HUES6 (cell line): Measurements from ENCODE around the gene LMF2.
A peak's percentile ranks its signal among the peaks of the same experiment; 100 is the strongest.
"Not testable (repeated sequence)": the region's sequence is repeated elsewhere in the genome, so short reads cannot be mapped to it uniquely, and the experiment has no call there.

Experiments used
- H3K27ac ChIP-seq: 2 replicates; pipeline ENCODE4 v1.7.0; 2013; ENCODE audit warnings: low read depth, mild to moderate bottlenecking, low read length, inconsistent platforms
- H3K27me3 ChIP-seq: 2 replicates; pipeline ENCODE4 v1.6.1; 2013; ENCODE audit warnings: low read length; ENCODE audit not compliant: control insufficient read depth, insufficient read depth
- H3K36me3 ChIP-seq: 2 replicates; pipeline ENCODE4 v1.6.1; 2013; ENCODE audit warnings: low read length; ENCODE audit not compliant: control insufficient read depth, insufficient read depth
- H3K4me1 ChIP-seq: 2 replicates; pipeline ENCODE4 v1.6.1; 2013; ENCODE audit warnings: low read length; ENCODE audit not compliant: control insufficient read depth, insufficient read depth
- H3K4me3 ChIP-seq: 2 replicates; pipeline ENCODE4 v1.5.1; 2013; ENCODE audit warnings: low read depth, low read length
- H3K9ac ChIP-seq: one replicate; pipeline ENCODE4 v1.6.1; 2013; ENCODE audit warnings: mild to moderate bottlenecking, low read length
- H3K9me3 ChIP-seq: 2 replicates; pipeline ENCODE4 v1.6.1; 2013; ENCODE audit warnings: low read depth, low read length; ENCODE audit not compliant: control insufficient read depth, insufficient read depth

The LMF2 gene

GRCh38 chr22:50521710-50522109 lies 14.2 kb upstream of the LMF2 start:
- Histone ChIP-seq H3K36me3 (peaks cover 60% of the 10 kb centered on the region), H3K27ac (no peak overlapping the region), H3K4me3 (no peak overlapping the region), H3K4me1 (peaks cover 3% of the 10 kb centered on the region; the same call in 1 of the 2 replicates), H3K9ac (no peak overlapping the region), H3K9me3 (no peaks in the 10 kb centered on the region), H3K27me3 (peaks cover 3% of the 10 kb centered on the region; the same call in 1 of the 2 replicates)

- no peak overlapping the region for H3K4me3 ChIP-seq
- H3K9ac ChIP-seq = no peak overlapping the region
- H3K36me3 ChIP-seq = peaks cover 66% of the 10 kb centered on the region
- H3K27me3 ChIP-seq = no peaks in the 10 kb centered on the region
- no peaks in the 10 kb centered on the region for H3K9me3 ChIP-seq
- no peak overlapping the region for H3K27ac ChIP-seq
- no peaks in the 10 kb centered on the region for H3K4me1 ChIP-seq
Observed at GRCh38 chr22:50520826-50521453, 13.4 kb upstream of the LMF2 start.

- H3K27ac ChIP-seq, H3K9ac ChIP-seq, H3K27me3 ChIP-seq, H3K4me3 ChIP-seq, H3K4me1 ChIP-seq, H3K9me3 ChIP-seq: not testable (repeated sequence)
- H3K36me3 ChIP-seq = peaks cover 66% of the 10 kb centered on the region
Observed at GRCh38 chr22:50520184-50520583, 12.7 kb upstream of the LMF2 start.

- Histone ChIP-seq H3K27ac (no peak overlapping the region), H3K9me3 (no peaks in the 10 kb centered on the region), H3K4me3 (no peak overlapping the region), H3K4me1 (no peaks in the 10 kb centered on the region), H3K9ac (no peak overlapping the region), H3K27me3 (no peaks in the 10 kb centered on the region), H3K36me3 (peaks cover 66% of the 10 kb centered on the region)
Observed at GRCh38 chr22:50519151-50519550, 11.6 kb upstream of the LMF2 start.

DNA sequence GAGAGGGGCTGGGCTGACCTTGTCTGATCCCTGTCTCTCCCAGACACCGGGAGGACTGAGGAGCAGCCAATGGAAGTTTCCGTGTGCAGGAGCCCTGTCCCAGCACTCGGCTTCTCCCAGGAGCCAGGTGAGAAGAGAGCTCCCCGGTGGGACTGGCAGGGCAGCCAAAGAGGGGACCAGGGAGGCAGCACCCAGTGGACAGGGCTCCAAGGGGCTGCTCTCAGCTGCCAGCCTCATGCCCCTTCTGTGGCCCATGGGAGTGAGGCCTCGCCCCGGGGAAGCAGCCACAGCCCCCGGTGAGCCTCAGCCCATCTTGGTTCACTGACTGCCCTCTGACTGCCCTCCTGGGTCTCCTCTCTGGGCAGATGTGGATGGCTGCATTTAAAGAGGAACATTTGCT lies 11.1 kb upstream of the LMF2 start:
- Histone ChIP-seq H3K4me3 (no peak overlapping the region), H3K9ac (no peak overlapping the region), H3K27ac (no peak overlapping the region), H3K36me3 (peaks cover 63% of the 10 kb centered on the region), H3K27me3 (no peaks in the 10 kb centered on the region), H3K9me3 (no peaks in the 10 kb centered on the region), H3K4me1 (no peaks in the 10 kb centered on the region)

GRCh38 chr22:50517495-50518260 lies 10.2 kb upstream of the LMF2 start:
- Histone ChIP-seq H3K4me1 (no peaks in the 10 kb centered on the region), H3K27ac (no peak overlapping the region), H3K4me3 (no peak overlapping the region), H3K9ac (no peak overlapping the region), H3K9me3 (no peaks in the 10 kb centered on the region), H3K36me3 (peaks cover 54% of the 10 kb centered on the region), H3K27me3 (no peaks in the 10 kb centered on the region)

- H3K36me3 ChIP-seq = peaks cover 47% of the 10 kb centered on the region
- H3K4me1 ChIP-seq = no peaks in the 10 kb centered on the region
- H3K27ac ChIP-seq = no peak overlapping the region
- H3K9me3 ChIP-seq = no peaks in the 10 kb centered on the region
- H3K9ac ChIP-seq = no peak overlapping the region
- no peaks in the 10 kb centered on the region for H3K27me3 ChIP-seq
- H3K4me3 ChIP-seq = no peak overlapping the region
Observed at GRCh38 chr22:50516891-50517290, 9.4 kb upstream of the LMF2 start.

GRCh38 chr22:50516068-50516467 lies 8.6 kb upstream of the LMF2 start:
- Histone ChIP-seq H3K27me3 (no peaks in the 10 kb centered on the region), H3K36me3 (peaks cover 38% of the 10 kb centered on the region), H3K27ac (no peak overlapping the region)

GRCh38 chr22:50513175-50513574 lies 5.7 kb upstream of the LMF2 start:
- no peaks in the 10 kb centered on the region for H3K27me3 ChIP-seq
- 0 out of 2 replicates have a peak, but pooled peaks cover 4% of the 10 kb centered on the region for H3K4me1 ChIP-seq
- H3K9ac ChIP-seq = no peak overlapping the region
- no peaks in the 10 kb centered on the region for H3K9me3 ChIP-seq
- no peak overlapping the region for H3K27ac ChIP-seq
- H3K36me3 ChIP-seq = peaks cover 20% of the 10 kb centered on the region
- no peak overlapping the region for H3K4me3 ChIP-seq

More at GRCh38 chr22:50516068-50516467, 8.6 kb upstream of the LMF2 start:
- Histone ChIP-seq H3K9me3 (no peaks in the 10 kb centered on the region), H3K4me3 (no peak overlapping the region), H3K9ac (no peak overlapping the region), H3K4me1 (no peaks in the 10 kb centered on the region)

DNA sequence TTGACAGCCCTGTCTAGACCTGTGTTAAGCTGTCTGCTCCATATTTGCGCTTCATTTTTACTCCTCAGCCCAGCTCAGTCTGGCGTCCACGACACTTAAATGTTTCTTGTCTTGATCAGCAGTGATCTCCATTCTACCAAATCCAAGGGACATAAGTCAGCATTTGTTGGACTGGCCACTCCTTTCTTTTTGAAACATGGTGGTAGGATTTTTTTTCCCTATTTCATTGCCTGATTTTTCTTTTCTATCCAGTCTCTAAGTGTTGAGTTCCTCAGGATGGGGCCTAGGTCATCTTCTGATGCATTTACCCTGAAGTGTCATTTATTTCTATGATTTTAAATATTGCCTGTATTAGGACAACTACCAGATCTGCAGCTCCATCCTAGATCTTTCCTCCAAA lies 1.4 kb upstream of the LMF2 start:
- Histone ChIP-seq H3K36me3 (peaks cover 16% of the 10 kb centered on the region), H3K27me3 (no peaks in the 10 kb centered on the region), H3K4me3 (peak overlapping the region; percentile 100), H3K4me1 (peaks cover 17% of the 10 kb centered on the region), H3K9me3 (no peaks in the 10 kb centered on the region), H3K9ac (peak overlapping the region; percentile 99), H3K27ac (no peak overlapping the region)
